Left colon (tissue), 2 donors: Measurements from ENCODE around the gene IFT20. TPM values are rescaled to one million over a fixed set of nuclear protein-coding genes. Genes with fewer than 3 reads are reported as not detected.

ENCODE experiments used
- microRNA-seq, 2 donors: library from miRNA; unstranded; fragments of <30 nt; microRNA quantifications; one replicate each; pipeline versions ENCODE4 v1.1.0 to v1.2.0, GENCODE V29; 2020
- total RNA-seq, 2 donors: library from RNA; stranded (reverse); fragmentation: NEBNext Ultra II Directional; extraction: Animal tissue kit (Norgen Biotek cat#: 25700); gene quantifications; one replicate each; pipeline ENCODE4 v1.2.1, GENCODE V29; 2021
- donor health status: DM: no; HTN: no; CAD: no.
- donor health status: DM: yes; HTN: yes; CAD: no.

The IFT20 gene
- total RNA-seq, 2 donors from 2014 or later = 26.2 to 26.3 TPM

Small RNA genes lying within 50 kb of the gene (microRNA-seq; reads per million reads assigned to microRNA genes)
- gene MIR4723 = 1.4 to 1.6 reads per million in 2 donors

Other genes starting within 250 kb of the IFT20 start
- 10 to 100 TPM; 14.2 to 37.7 TPM for gene TMEM97, start 16.3 kb downstream of the IFT20 start, total RNA-seq
- gene TNFAIP1, start 289 bp upstream of the IFT20 start, total RNA-seq = 10 to 100 TPM; 34.6 to 38.2 TPM
- 10 to 100 TPM; 80.6 to 82.5 TPM for gene POLDIP2, start 22.1 kb upstream of the IFT20 start, total RNA-seq
- not detected for gene SEBOX, start 29.7 kb upstream of the IFT20 start, total RNA-seq
- under 1 TPM in 1 of 2 donors, not detected in 1; 0.11 TPM for gene VTN, start 34.8 kb upstream of the IFT20 start, total RNA-seq
- 10 to 100 TPM; 11.7 to 12.7 TPM for gene SARM1, start 36.2 kb upstream of the IFT20 start, total RNA-seq
- 10 to 100 TPM in 1 of 2 donors, 1 to 10 TPM in 1; 6.3 to 17.5 TPM for gene SLC46A1, start 70.7 kb upstream of the IFT20 start, total RNA-seq
- 10 to 100 TPM; 24.4 to 26.5 TPM for gene SLC13A2, start 138.2 kb upstream of the IFT20 start, total RNA-seq
- gene FOXN1, start 170.9 kb upstream of the IFT20 start, total RNA-seq = under 1 TPM; 0.36 to 0.64 TPM
- gene UNC119, start 217.2 kb upstream of the IFT20 start, total RNA-seq = 10 to 100 TPM; 26.7 to 32.4 TPM
- 10 to 100 TPM; 82.5 to 94.6 TPM for gene PIGS, start 236.1 kb upstream of the IFT20 start, total RNA-seq
- 10 to 100 TPM; 26.0 to 38.6 TPM for gene ALDOC, start 241.4 kb upstream of the IFT20 start, total RNA-seq